GM20431 (cell line): Measurements from ENCODE around the gene STAC2.
"Not testable (repeated sequence)": the region's sequence is repeated elsewhere in the genome, so short reads cannot be mapped to it uniquely, and the experiment has no call there.

Experiments used
- in situ Hi-C: fragments of 300-500 bp; cut with MseI, MboI; formaldehyde crosslinking; loops from one replicate; pipeline ENCODE4 v1.15.0; 2020; ENCODE audit warnings: low sequenced_read_pairs; ENCODE audit not compliant: unreplicated experiment

STAC2 gene

GRCh38 chr17:39193346-39193745 is 32.4 kb downstream of the STAC2 start:
- in situ Hi-C loops: no loop called here

GRCh38 chr17:39192901-39193300 is 32.8 kb downstream of the STAC2 start:
- in situ Hi-C loops: no loop called here

GRCh38 chr17:39191750-39192510 is 33.8 kb downstream of the STAC2 start:
- in situ Hi-C loops: no loop called here

- in situ Hi-C loops: no loop called here
Measured at GRCh38 chr17:39187152-39187830, 38.5 kb downstream of the STAC2 start.

- in situ Hi-C loops: no loop called here
Measured at GRCh38 chr17:39186481-39187002, 39.2 kb downstream of the STAC2 start.

- in situ Hi-C loops: no loop called here
Measured at GRCh38 chr17:39183720-39184119, 42.0 kb downstream of the STAC2 start.

GRCh38 chr17:39183045-39183444 is 42.7 kb downstream of the STAC2 start:
- in situ Hi-C loops: no loop called here

- in situ Hi-C loops: no loop called here
Measured at GRCh38 chr17:39181303-39181702, 44.4 kb downstream of the STAC2 start.

- in situ Hi-C loops: no loop called here
Measured at GRCh38 chr17:39178536-39178935, 47.2 kb downstream of the STAC2 start.

GRCh38 chr17:39177256-39177655 is 48.5 kb downstream of the STAC2 start:
- in situ Hi-C loops: no loop called here

GRCh38 chr17:39175695-39176093 is 50.1 kb downstream of the STAC2 start:
- in situ Hi-C loops: no loop called here

GRCh38 chr17:39174920-39175694 is 50.6 kb downstream of the STAC2 start:
- in situ Hi-C loops: no loop called here

- in situ Hi-C loops: no loop called here
Measured at GRCh38 chr17:39173526-39174274, 52.0 kb downstream of the STAC2 start.

GRCh38 chr17:39173080-39173479 is 52.7 kb downstream of the STAC2 start:
- in situ Hi-C loops: no loop called here

- in situ Hi-C loops: no loop called here
Measured at GRCh38 chr17:39171933-39172332, 53.8 kb downstream of the STAC2 start.

GRCh38 chr17:39170558-39170957 is 55.2 kb downstream of the STAC2 start:
- in situ Hi-C loops: no loop called here

- in situ Hi-C loops: no loop called here
Measured at GRCh38 chr17:39170109-39170508, 55.6 kb downstream of the STAC2 start.

GRCh38 chr17:39169518-39169917 is 56.2 kb downstream of the STAC2 start:
- in situ Hi-C loops: no loop called here

- in situ Hi-C loops: no loop called here
Measured at GRCh38 chr17:39169101-39169500, 56.6 kb downstream of the STAC2 start.

GRCh38 chr17:39168503-39168902 is 57.2 kb downstream of the STAC2 start:
- in situ Hi-C loops: not testable (repeated sequence)
